CD4-positive, alpha-beta T cell treated with Interleukin-15 for 1 hour (primary cell): ENCODE results near the gene SLC19A1.

ENCODE experiments used
- DNase-seq: peaks from one replicate; pipeline ENCODE4 v3.0.0-alpha.2; 2020

SLC19A1 gene

GRCh38 chr21:45515241-45516061, 26.8 kb downstream of the SLC19A1 start:
- no peak for DNase-seq

- peak; percentile 15 for DNase-seq
These were observed 27.8 kb downstream of the SLC19A1 start for GRCh38 chr21:45514311-45515021.

GRCh38 chr21:45513741-45514310, 28.4 kb downstream of the SLC19A1 start:
- peak; percentile 12 for DNase-seq

- peak; percentile 15 for DNase-seq
These were observed 29.1 kb downstream of the SLC19A1 start for GRCh38 chr21:45513003-45513717.

- peak; percentile 11 for DNase-seq
These were observed 29.6 kb downstream of the SLC19A1 start for GRCh38 chr21:45512626-45513002.

- DNase-seq: peak; percentile 2
These were observed 30.4 kb downstream of the SLC19A1 start for GRCh38 chr21:45511661-45512431.

GRCh38 chr21:45511007-45511406, 31.2 kb downstream of the SLC19A1 start:
- no peak for DNase-seq

GRCh38 chr21:45510466-45510955, 31.7 kb downstream of the SLC19A1 start:
- DNase-seq: no peak

- peak; percentile 15 for DNase-seq
These were observed 32.4 kb downstream of the SLC19A1 start for GRCh38 chr21:45509566-45510465.

- DNase-seq: peak; percentile 13
These were observed 33.4 kb downstream of the SLC19A1 start for GRCh38 chr21:45508607-45509565.

GRCh38 chr21:45507888-45508508, 34.2 kb downstream of the SLC19A1 start:
- DNase-seq: peak; percentile 15

GRCh38 chr21:45507523-45507875, 34.7 kb downstream of the SLC19A1 start:
- peak; percentile 12 for DNase-seq

- DNase-seq: peak; percentile 11
These were observed 35.3 kb downstream of the SLC19A1 start for GRCh38 chr21:45506836-45507522.

- DNase-seq: peak; percentile 14
These were observed 35.9 kb downstream of the SLC19A1 start for GRCh38 chr21:45506241-45506817.

- DNase-seq: peak; percentile 4
These were observed 36.7 kb downstream of the SLC19A1 start for GRCh38 chr21:45505416-45506021.

GRCh38 chr21:45504516-45505415, 37.5 kb downstream of the SLC19A1 start:
- DNase-seq: peak; percentile 10

GRCh38 chr21:45504021-45504515, 38.2 kb downstream of the SLC19A1 start:
- DNase-seq: peak; percentile 14
